NT2/D1 (cell line): ENCODE data around the gene TSPAN31.

Experiments
- DNase-seq: peaks from one replicate; pipeline ENCODE4 v3.0.0-alpha.2; 2011; ENCODE audit warnings: low read depth, low spot score
- H3K27me3 ChIP-seq: 2 replicates; pipeline ENCODE4 v1.6.0; 2011; ENCODE audit warnings: mild to moderate bottlenecking; ENCODE audit not compliant: insufficient read length, insufficient read depth
- H3K36me3 ChIP-seq: 2 replicates; pipeline ENCODE4 v1.6.1; 2011; ENCODE audit warnings: mild to moderate bottlenecking, low read length, mixed read lengths; ENCODE audit not compliant: insufficient read depth, insufficient read length
- H3K4me1 ChIP-seq: 2 replicates; pipeline ENCODE4 v1.5.1; 2011; ENCODE audit not compliant: insufficient read depth, insufficient read length
- H3K4me3 ChIP-seq: 2 replicates; pipeline ENCODE4 v1.5.1; 2011; ENCODE audit warnings: low read depth; ENCODE audit not compliant: insufficient read length
- H3K9ac ChIP-seq: 2 replicates; pipeline ENCODE4 v1.6.0; 2011; ENCODE audit warnings: low read depth; ENCODE audit not compliant: insufficient read length
- H3K9me3 ChIP-seq: 2 replicates; pipeline ENCODE4 v1.5.1; 2011; ENCODE audit warnings: mild to moderate bottlenecking, low read length; ENCODE audit not compliant: insufficient read depth
- SUZ12 ChIP-seq: IDR thresholded peaks from 2 replicates; pipeline ENCODE4 v1.6.1; 2011; ENCODE audit not compliant: insufficient read length, insufficient read depth; ENCODE audit errors: extremely low read depth
- YY1 ChIP-seq: IDR thresholded peaks from 2 replicates; pipeline ENCODE4 v1.6.1; 2011; ENCODE audit not compliant: insufficient read length, insufficient read depth
- ZNF274 ChIP-seq: IDR thresholded peaks from 2 replicates; pipeline ENCODE4 v1.6.1; 2011; ENCODE audit warnings: mild to moderate bottlenecking, low read depth, low read length

The TSPAN31 gene

DNA sequence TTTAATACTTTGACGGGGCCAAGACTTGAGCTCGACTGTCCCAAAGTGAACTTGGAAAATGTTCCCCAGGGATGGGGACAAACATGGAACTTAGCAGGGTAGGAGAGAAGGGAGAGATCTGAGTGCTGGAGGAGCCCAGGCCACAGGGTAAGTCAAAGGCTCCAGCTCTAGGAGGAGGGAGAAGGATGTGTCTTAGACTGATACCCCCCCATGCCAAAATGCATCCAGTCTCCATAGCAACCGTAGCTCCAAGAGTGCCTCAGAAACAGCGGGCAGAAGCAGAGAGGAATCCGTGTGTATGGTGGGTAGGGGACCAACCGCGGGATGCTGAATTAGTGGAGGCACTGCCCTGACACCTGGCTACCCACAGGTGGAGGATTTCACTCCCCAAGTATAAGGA is 5.5 kb upstream of the TSPAN31 start:
- H3K9ac ChIP-seq, result no peak overlapping the region
- no peaks in the 10 kb centered on the region for H3K36me3 ChIP-seq
- peaks cover 73% of the 10 kb centered on the region for H3K27me3 ChIP-seq
- TF ChIP-seq SUZ12, result no peak
- no peak for TF ChIP-seq YY1
- no peak for TF ChIP-seq ZNF274
- H3K9me3 ChIP-seq, result no peaks in the 10 kb centered on the region
- no peak for DNase-seq
- H3K4me1 ChIP-seq, result peaks cover 6% of the 10 kb centered on the region
- no peak overlapping the region for H3K4me3 ChIP-seq

DNA sequence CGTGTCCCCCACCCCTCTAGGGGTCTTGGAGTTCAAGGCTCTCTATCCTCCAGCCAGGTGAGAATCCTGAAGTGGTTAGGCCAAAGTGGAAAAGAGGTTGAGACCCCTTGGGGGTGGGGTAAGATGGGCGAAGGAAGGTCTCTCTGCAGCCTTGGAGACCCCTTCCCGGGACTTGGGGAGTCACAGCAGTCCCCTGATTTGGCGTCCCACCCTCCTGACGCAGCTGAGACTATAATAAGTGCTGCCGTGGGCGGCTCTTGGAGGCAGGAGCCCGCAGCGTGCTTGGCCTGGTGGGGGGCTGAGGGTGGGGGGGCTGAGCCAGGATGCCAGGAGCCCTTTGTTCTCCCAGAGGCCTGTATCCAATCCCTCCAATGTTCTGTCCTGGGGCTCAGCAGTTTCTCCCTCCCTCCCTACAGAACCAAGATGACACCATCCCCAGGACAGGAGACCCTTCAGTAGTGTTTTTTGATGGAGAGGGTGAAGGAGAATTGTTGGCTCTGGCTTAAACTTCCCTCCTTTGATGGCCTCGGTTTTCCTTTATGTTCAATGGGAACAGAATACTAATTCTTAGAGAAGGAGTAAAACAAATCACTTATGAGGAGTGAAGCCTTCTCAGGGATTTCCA is 4.8 kb upstream of the TSPAN31 start:
- Histone ChIP-seq H3K36me3 (no peaks in the 10 kb centered on the region), H3K9ac (no peak overlapping the region), H3K27me3 (peaks cover 67% of the 10 kb centered on the region), H3K4me1 (peaks cover 6% of the 10 kb centered on the region), H3K9me3 (no peaks in the 10 kb centered on the region), H3K4me3 (no peak overlapping the region)
- TF ChIP-seq ZNF274, result no peak
- no peak for TF ChIP-seq SUZ12
- TF ChIP-seq YY1, result no peak
- DNase-seq, result no peak

DNA sequence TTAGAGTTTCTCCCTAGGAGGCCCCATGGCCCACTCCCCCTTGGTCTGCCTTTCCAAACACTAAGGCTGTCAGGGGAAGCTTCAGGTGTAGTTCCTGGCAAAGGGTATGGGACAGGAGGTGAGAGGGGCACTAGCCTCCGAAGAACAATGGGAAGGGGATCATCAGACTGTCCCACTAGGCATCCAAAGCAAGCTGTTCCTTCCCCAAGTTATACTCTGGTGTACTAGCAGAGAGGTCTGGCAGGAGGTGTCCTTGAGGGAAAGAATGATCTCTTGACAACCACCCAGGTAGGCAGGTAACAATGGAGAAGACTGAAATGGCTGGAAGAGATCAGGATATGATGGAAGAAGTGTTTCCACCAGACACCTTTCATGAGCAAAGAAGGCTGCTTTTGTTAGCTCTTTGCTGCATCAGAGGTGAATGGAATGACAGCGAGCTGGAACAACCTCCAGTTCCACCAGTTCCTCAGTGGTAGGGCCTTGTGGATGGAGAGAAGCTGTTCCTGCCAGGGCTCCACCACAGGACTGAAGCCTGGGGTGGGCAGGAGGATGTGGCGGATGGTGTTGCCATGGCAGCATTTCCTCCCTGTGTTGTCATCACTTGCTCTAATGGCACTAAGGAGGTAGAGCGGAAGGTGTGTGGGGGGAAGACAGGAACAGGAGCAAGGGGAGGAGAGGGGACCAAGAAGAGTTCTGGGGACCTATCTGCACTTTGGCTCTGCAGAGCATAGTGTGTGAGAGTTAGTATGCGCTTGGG is 4.0 kb upstream of the TSPAN31 start:
- Histone ChIP-seq H3K27me3 (peaks cover 59% of the 10 kb centered on the region), H3K4me1 (peaks cover 6% of the 10 kb centered on the region), H3K4me3 (no peak overlapping the region), H3K9me3 (no peaks in the 10 kb centered on the region), H3K9ac (no peak overlapping the region), H3K36me3 (peaks cover 1% of the 10 kb centered on the region)
- DNase-seq, result no peak
- TF ChIP-seq SUZ12, result no peak
- TF ChIP-seq ZNF274, result no peak
- TF ChIP-seq YY1, result no peak

DNA sequence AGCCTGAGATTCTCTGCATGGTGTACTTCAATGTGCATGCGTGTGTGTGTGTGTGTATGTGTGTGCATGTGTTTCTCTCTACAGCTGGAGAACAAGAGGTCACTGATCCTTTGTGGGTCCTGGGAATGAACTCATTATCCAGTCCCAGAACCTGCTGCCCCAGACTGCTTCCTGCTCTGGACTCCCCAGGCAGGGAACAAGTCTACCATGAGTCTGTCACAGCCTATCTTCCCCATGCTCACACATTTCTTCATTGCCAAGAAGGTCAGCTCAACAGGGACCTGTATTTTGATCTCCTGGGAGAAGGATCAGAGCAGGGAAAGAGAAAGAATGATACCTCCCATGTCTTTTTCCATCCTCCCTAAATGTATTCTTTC is 3.4 kb upstream of the TSPAN31 start:
- H3K27me3 ChIP-seq, result peaks cover 53% of the 10 kb centered on the region
- H3K36me3 ChIP-seq, result peaks cover 7% of the 10 kb centered on the region
- H3K9ac ChIP-seq, result no peak overlapping the region
- H3K4me1 ChIP-seq, result peaks cover 6% of the 10 kb centered on the region
- H3K9me3 ChIP-seq, result no peaks in the 10 kb centered on the region
- TF ChIP-seq ZNF274 (no peak), YY1 (no peak), SUZ12 (no peak)
- no peak for DNase-seq
- no peak overlapping the region for H3K4me3 ChIP-seq

DNA sequence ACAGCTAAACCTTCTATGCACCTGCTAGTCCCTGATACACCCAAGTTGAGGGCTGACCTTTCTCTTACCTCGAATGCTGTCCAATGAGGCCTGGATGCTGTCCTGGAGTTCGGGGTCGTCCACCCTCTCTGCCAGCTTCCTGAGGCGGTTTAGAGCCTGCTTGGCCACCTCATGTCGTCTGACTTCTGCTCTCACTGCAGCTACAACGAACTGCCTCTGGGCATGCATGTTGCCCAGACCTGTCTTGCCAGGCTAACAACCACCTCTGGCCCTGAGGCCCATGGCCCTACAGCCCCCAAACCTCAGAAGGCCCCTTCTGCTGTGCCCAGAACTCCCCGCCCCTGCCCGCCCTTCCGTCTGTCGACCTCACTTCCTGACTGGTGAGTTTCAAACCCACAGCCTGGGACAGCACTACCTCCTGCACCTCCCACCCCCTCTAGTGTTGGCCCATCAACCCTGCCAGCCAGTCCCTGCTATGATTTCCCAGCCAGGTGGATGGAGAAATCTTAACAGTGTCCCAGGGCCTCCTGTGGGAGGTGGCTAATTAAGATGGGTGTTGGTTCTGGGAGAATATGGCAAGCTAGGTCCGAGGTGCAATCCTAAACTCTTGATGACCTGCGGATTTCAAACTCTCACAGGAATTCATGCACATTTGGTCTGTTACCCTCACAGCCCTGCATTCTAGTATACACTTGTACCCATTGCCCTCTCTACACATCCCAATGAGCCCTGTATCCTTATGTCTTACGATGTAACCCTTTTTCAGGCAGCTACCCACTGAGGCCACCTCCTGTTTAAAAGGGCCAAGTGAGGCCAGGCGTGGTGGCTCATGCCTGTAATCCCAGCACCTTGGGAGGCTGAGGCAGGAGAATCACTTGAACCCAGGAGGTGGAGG is 2.7 kb upstream of the TSPAN31 start:
- H3K9me3 ChIP-seq, result no peaks in the 10 kb centered on the region
- no peak for TF ChIP-seq ZNF274
- no peak for DNase-seq
- no peak overlapping the region for H3K4me3 ChIP-seq
- H3K27me3 ChIP-seq, result peaks cover 46% of the 10 kb centered on the region
- peaks cover 5% of the 10 kb centered on the region for H3K4me1 ChIP-seq
- H3K9ac ChIP-seq, result no peak overlapping the region
- peaks cover 14% of the 10 kb centered on the region for H3K36me3 ChIP-seq

DNA sequence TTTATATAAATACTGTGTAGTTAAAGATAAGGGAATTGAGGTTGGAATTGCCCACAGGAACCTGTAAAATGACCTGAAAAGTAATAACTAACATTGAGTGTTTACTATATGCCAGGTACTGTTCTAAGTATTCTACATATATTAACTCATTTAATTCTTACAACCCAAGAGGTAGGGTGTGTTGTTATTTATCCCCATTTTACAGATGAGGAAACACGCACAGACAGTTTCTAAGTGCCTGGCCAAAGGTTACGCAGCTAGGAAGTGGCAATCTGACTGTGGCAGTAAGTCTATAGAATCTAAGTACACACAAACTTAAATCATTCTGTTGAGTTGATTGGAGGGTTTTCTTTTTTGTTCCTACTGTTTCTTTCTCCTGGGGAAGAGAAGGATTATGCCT is 1.1 kb upstream of the TSPAN31 start:
- Histone ChIP-seq H3K4me1 (peaks cover 3% of the 10 kb centered on the region), H3K9me3 (no peaks in the 10 kb centered on the region), H3K36me3 (peaks cover 29% of the 10 kb centered on the region), H3K4me3 (no peak overlapping the region), H3K27me3 (peaks cover 31% of the 10 kb centered on the region), H3K9ac (no peak overlapping the region)
- TF ChIP-seq YY1, result no peak
- TF ChIP-seq SUZ12, result no peak
- no peak for TF ChIP-seq ZNF274
- DNase-seq, result no peak
